GM12873 (cell line): Measurements from ENCODE around the gene GAREM2.

Source experiments
- TF ChIP-seq, protein P1 (sequence below): IDR thresholded peaks from 2 replicates; pipeline ENCODE4 v1.5.1; 2012; ENCODE audit warnings: low read depth, mild to moderate bottlenecking, moderate library complexity, low read length, control low read depth; ENCODE audit not compliant: insufficient read depth; ENCODE audit errors: missing control alignments

GAREM2 gene

GRCh38 chr2:26170795-26171194 is 2.1 kb upstream of the GAREM2 start:
- TF ChIP-seq, protein P1, sequence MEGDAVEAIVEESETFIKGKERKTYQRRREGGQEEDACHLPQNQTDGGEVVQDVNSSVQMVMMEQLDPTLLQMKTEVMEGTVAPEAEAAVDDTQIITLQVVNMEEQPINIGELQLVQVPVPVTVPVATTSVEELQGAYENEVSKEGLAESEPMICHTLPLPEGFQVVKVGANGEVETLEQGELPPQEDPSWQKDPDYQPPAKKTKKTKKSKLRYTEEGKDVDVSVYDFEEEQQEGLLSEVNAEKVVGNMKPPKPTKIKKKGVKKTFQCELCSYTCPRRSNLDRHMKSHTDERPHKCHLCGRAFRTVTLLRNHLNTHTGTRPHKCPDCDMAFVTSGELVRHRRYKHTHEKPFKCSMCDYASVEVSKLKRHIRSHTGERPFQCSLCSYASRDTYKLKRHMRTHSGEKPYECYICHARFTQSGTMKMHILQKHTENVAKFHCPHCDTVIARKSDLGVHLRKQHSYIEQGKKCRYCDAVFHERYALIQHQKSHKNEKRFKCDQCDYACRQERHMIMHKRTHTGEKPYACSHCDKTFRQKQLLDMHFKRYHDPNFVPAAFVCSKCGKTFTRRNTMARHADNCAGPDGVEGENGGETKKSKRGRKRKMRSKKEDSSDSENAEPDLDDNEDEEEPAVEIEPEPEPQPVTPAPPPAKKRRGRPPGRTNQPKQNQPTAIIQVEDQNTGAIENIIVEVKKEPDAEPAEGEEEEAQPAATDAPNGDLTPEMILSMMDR = no peak

- TF ChIP-seq, protein P1 = no peak
These were observed 558 bp upstream of the GAREM2 start for GRCh38 chr2:26172189-26172870.

- TF ChIP-seq, protein P1 = no peak
These were observed 1.0 kb downstream of the GAREM2 start for GRCh38 chr2:26173776-26174482.

GRCh38 chr2:26174691-26175465 is 2.0 kb downstream of the GAREM2 start:
- TF ChIP-seq, protein P1 = no peak

DNA sequence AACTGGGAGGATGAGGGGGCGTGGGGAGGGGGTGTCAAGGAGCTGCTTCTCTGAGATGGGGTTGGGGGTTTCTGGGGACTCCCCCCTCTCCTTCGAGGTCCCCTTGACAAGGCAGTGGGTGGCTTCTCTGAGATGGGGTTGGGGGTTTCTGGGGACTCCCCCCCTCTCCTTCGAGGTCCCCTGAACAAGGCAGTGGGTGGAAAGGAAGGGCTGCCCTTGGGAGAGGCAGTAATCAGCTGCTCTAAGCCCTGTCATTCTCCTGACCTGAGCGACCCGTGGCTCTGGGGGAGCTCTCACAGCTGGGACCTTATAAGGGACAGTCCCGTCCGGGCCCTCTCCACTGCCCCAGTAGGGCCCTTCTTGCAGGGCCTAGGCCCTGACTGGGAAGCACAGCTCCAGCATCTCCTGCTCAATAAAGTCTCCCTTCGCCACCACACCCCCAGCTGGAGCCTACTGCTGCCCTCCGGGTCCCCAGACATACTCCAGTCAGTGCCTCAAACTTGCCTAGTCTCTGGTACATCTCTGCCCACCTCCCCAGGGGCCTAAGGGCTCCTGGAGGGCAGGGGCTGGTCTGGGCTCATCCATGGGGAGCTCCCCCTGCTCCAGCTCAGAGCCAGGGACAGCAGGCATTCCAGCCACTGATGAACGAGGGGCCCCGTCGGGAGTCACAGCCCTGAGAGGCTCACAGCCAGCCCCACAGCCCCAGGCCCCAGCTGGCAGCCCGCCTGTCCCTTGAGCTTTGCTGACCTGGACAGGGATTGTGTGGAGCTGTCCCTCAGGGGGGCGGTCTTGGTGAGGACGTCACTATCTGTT is 2.8 kb downstream of the GAREM2 start:
- TF ChIP-seq, protein P1 = no peak

GRCh38 chr2:26176279-26176615 is 3.4 kb downstream of the GAREM2 start:
- TF ChIP-seq, protein P1 = no peak
